HG02973 (cell line): ENCODE results near the gene KSR1.

Experiments
- ATAC-seq: cut with Tn5 transposase; IDR thresholded peaks from one replicate; pipeline ENCODE4 v1.9.1; 2021; ENCODE audit warnings: moderate library complexity; ENCODE audit not compliant: unreplicated experiment

Gene KSR1

DNA sequence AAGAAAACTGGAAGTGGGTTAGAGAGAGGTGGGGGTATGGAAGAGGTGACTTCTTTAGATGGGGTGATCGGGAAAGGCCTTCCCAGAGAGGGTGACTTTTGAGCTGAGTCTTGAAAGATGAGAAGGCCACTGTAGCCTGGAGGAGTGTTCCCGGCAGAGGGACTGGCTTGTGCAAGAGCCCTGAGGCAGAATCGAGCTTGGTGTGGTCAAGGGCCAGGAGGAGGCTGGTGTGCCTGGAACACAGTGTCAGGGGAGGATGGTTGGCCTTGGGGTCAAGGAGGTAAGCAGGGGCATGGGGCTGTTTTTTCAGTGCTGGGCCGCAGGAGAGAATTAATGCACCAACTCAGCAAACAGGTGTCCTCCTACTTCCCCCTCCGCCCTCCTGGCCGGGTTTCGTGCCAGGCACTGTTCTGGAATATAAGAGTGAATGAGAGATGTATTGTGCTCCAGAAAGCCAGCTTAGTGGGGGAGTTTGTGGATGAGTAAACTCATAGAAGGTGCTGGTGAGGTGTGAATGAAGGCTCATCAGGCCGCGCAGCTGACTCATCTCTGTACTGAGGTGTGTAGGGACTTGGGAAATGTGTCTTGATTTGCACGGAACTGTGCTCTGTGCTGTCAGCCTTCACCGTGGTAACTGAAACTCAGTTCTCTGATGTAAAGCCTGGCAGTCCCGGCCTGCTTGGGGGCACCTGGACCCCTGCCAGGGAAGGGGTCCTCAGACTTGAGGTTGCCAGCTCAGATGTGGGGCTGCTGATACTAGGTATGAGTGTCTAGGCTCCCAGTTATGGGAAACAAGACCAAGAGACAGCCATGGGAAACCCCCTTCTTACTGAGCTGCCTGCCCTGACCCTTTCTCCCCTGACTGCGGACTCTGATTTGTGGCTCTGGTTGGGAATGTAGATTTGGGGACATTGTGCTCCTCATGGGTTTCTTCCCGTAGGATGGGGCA lies 15.3 kb downstream of the KSR1 start:
- ATAC-seq = peak; percentile 50

DNA sequence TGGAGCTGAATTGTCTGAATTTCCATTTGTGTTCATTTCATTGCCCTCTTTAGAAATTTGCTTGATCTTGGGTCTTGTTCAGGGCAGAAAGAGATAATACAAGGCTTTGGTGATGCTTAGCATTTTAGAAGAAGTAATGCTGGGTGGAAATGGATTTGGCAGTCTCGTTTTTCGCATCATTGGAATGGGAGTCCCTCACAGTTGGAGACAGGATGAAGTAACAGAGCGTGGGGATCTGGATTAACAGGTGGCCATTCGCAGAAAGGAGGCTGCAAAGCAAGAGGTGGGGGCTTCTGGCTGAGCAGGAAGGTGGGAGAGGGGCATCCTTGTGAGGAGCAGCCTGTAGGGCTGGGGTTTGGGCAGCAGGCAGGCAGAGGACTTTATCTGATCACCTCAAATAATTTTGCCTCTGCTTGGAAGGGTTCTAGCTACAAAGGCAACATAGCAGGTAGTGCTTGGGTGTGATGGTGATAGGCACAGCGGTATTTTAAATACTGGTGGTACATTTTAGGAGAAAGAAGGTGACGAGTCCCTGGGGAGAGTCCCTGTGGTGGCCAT lies 17.0 kb downstream of the KSR1 start:
- ATAC-seq = no peak

DNA sequence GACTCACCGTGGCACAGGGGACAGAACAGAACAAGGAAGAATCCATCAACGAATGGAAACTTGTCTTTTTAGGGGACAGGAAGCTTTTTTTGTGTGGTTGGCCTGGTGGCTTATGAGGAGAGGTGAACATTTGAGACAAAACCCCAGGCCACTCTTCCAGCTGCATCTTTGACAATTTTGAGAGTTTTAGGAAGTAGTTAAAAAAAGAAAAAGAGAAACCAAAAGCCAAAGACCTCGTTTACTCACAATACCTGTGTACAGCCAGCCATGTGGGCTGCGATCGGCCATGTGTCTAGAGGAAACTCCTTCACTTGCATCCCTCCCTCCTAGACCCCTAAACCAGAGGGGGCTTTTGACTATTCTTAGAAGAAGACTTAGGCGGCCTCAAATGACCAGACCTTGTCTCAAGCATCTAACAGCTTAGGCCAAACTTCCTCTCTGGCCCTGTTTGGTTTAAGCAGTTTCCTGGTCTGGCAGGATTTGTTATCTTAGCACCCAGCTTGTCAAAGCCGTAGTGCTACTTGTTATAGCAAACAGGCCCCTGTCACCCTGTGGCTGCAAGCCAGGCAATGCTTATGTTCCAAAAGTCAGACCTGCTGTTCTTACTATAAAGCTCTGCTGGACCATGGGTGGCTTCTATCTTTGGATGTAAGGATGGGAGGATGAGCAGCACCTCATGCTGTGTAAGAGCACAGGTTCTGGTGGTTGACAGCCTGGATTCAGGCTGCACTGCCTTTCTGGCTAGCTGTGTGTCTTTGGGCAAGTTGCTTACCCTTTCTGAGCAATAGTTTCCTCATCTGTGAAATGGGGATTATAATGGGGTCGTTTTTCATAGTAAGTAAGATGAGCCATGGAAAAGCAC lies 17.7 kb downstream of the KSR1 start:
- peak; percentile 31 for ATAC-seq

DNA sequence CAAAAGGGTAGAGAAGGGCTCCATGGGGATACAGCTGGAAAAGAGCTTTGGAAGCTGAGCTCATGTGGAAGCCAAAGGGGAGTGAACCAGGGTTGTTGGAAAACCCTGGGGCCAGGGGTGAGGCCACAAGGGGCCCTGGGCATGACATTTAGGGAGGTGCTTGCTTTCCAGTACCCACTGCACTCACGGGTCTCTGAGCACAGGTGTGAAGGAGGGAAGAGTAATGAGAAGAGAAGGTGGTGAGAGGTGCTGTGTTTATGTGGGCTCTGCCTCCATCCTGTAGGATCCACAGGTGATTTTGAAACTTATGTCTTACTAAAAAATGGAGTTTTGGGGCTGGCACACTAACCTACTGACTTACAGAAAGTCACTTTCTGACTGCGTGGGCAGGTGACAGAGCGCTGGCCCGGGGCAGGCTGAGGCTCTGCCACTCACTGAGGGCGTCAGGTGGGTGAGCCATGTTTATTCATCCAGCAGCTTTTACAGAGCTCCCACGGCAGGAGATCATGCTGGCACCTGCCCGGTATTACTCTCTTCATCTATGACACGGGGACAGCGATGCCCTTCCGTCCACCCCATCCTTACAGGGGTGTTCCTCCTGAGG lies 18.9 kb downstream of the KSR1 start:
- ATAC-seq = no peak

DNA sequence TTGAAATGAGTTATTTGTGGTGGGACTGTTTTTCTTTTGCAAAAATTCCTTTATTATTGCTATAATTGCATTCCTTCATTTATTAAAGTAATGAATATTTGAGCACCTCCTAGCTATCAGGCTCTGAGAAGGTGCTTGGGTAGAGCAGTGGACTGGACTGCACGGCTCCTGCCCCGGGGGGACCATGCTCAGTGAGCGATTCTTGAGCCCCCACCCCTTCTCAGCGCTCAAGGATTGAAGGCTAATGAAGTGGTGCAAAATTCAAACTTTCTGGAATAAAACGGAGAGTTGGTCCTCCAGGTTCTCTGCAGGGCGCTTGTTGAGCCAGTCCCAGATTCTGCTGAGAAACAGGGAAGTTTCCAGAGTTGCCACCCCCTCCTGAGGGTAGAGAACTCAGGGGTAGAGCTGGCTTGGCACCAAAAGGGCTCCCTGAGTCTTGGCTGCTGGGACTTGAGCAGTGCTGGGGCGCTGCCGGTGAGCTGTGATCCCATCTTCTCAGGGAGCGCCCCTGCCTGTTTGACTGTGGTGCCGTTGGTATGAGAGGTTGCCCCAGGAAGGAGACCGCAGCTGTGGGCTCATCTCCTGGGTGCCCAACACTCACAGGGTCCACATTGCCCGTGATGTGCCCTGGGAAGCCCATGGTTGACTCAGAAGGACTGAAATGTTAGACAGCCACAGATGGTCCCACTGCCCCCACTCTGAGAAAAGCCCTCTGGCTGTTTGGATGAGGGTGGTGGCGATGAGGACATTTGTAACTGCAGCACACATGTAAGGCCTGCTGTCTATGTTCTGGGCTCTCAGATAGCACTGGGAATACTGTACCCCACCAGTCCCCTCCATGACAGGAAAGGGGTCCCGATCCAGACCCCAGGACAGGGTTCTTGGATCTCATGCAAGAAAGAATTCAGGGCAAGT lies 20.0 kb downstream of the KSR1 start:
- no peak for ATAC-seq

DNA sequence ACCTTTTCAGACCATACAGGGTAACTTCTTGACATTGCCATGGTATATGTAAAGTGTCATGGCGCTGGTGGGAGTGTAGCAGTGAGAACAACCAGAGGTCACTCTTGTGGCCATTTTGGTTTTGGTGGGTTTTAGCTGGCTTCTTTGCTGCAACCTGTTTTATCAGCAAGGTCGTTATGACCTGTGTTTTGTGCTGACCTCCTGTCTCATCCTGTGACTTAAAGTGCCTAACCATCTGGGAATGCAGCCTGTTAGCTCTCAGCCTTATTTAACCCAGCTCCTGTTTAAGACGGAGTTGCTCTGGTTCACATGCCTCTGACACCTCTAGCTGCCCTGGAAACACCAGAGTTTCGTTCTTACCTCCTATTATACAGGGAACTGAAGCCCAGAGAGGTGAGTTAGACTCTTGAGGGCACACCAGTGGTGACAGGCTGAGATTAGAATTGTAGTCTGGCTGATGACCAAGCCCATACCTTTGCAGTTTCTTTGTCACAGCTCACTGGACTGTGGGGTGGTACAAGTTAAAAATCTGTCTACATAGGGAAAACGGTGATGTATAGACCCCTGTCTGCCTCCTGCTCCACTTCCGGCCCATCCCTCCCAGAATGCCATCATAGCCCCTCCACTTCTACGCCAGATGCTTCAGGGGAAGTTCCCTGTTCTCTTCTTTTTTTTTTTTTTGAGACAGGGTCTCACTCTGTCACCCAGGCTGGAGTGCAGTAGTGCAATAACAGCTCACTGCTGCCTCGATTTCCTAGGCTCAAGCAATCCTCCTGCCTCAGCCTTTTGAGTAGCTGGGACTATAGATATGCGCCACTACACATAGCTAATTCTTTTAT lies 21.0 kb downstream of the KSR1 start:
- ATAC-seq = no peak

DNA sequence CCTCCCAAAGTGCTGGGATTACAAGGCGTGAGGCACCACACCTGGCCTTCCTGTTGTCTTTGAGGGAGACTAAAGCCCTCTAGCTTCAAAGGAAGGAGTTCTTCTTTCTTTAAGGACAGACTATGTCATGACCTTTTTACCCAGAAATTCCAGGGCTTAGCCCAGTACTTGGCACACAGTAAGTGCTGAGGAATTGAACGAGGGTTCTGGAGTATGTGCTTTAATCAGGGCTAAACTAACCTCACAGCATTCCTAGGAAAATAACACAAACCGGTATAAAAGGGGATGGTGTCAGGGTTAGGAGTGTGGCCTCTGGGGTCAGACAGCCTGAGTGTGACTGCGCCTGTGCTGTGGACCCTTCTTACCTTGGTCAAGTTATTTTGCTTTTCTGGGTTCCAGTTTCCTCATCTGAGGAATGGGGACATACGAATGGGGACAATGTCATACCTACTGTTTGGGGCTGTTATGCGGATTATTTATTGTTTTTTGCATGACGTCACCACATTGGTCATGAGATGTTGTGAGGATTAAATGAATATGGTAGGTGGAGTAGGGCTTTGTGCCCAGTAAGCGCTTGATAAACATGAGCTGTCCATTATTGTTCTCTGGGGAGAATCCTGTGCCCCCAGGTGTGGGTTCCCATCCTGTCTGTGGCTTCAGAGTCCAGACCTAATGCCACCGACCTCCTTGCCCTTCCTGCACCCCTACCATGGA lies 21.9 kb downstream of the KSR1 start:
- ATAC-seq = no peak

DNA sequence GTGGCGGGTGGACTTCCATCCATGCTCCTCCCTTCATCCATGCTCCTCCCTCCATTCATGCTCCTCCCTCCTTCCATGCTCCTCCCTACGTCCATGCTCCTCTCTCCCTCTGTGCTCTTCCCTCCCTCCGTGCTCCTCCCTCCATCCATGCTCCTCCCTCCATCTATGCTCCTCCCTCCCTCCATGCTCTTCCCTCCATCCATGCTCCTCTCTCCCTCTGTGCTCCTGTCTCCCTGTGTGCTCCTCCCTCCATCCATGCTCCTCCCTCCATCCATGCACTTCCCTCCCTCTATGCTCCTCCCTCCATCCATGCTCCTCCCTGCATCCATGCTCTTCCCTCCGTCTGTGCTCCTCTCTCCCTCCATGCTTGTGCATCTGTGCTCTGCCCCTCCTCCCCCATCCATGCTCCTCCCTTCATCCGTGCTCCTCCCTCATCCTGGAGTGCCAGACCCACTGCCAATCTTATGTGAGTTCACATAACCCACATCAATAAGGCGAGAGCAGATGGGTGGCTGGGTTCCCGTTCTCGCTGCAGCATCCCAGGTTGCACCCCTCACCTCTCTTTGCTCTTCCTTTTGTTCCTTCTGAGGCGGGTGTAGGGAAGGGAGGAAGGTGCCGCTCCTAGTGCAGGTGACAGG lies 22.8 kb downstream of the KSR1 start:
- no peak for ATAC-seq

DNA sequence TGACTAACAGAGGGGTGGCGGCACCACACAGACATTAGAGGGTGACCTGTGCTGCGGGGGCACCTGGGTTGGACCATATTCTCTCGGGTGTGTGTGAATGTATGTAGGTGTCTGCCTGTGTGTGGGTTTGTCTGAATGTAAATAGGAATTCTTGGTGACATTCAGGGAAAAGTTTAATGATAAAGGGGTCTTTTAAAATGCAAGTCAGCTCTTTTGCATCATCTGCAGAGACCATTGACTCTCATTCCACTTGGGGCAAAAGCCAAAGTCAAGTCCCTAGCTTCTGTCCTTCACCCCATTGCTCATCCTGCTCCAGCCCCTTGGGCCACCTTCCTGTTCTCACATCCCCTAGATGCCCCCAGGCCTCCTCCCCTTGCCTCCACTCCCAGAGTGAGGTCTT lies 23.6 kb downstream of the KSR1 start:
- no peak for ATAC-seq

DNA sequence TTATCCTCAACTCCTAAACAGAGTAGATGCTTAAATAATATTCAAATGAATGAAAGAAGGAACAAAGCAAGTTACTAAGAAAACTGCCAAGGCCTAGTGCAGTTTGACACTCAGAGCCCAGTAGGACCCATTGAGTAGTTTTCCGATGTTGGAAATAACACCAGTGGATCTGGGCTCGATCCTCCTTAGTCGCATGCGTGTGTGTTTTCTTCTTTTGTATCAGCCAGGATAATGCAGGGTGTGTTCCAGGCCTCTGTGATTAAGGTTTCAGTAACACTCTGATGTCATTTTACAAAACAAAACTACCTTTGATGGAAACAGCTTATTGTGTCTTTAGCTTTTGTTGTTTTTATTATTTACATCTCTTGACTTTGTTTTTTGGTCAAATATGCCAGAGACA lies 24.5 kb downstream of the KSR1 start:
- ATAC-seq = no peak

DNA sequence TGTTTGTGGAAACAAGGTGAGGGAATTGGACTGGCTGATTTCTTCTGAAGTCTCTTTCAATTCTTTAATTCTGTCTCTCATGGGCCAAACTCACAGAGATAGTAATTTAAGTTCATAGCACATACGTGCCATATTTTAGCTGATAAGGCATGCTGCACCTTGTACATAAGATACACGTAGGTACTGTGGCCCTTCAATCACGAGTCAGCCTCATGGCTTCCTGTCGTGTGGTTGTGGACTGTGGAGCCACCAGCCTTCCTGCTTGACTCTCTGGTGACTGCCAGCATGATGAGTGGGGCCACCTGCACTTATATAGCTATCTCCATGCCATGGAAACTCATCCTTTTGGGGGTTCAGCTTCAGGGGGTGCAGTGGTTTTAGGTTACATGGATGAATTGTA lies 25.1 kb downstream of the KSR1 start:
- ATAC-seq = no peak

DNA sequence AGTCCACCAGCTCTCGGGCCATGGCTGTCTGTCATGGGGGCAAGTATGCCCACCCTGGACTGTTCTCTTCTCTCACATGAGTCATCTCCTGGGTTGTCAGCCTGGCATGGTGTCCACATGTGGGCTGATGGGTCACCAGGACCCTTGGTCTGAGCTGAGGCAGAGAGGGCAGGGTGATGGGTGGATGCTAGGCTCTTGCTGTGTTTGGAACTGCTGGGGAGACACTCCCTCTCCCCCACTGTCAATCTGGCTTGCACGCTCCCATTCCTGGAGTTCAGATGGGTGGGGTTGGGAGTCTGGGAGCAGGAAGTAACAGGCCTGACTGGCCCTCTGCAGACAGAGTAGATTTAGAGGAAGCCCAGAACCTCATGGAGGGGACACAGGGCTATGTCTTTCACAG lies 28.9 kb downstream of the KSR1 start:
- no peak for ATAC-seq

DNA sequence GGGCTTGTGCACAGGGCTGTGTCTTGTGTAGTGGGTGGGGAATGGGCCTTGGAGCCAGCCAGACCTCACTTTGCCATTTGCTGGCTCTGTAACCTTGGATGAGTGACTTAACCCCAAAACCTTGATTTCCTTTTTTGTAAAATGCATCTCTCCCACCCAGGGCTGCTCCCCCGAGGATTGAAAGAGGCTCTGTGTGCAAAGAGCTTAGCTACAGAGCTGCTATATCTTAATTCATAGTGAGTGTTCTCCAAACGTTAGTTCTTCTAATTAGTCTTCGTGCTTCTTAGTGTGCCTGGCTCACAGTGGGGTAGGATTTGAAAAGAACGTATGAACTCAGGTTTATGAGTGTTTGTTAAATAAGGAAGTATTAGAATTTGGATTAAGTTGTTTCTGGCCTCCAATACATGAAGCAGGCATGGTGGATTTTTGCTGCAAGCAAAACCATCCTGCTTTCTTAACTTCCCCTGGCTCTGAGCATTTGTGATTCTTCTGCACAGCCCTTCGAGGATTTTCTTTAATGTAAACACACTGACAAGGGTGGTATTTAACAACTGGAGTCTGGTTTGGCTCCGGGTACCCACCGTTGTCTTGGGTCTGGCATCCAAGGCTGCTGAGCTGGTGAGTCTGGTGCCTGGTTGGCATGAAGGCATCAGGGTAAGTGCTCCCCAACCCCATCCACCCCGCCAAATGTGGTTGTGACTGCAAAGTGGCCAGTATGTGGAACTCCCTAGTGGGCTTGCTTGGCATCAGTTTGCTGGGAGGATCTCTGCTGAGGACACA lies 29.7 kb downstream of the KSR1 start:
- no peak for ATAC-seq

DNA sequence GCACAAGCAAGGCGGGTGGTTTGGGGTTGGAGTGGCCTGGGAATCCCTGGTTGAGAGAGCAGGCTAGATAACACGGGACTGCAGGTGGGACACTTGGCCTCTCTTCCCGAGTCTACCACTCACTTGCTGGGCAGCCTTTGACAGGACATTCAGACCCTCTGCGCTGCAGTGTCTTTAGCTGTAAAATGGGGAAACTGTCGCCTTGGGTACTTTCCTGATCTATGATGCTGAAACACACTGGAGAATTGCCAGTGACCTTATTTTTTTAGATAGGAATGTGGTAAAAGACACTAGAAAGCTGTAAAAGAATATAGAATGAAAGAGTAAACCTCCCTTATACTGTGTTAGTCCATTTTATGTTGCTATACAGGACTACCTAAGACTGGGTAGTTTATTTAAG lies 30.5 kb downstream of the KSR1 start:
- no peak for ATAC-seq

DNA sequence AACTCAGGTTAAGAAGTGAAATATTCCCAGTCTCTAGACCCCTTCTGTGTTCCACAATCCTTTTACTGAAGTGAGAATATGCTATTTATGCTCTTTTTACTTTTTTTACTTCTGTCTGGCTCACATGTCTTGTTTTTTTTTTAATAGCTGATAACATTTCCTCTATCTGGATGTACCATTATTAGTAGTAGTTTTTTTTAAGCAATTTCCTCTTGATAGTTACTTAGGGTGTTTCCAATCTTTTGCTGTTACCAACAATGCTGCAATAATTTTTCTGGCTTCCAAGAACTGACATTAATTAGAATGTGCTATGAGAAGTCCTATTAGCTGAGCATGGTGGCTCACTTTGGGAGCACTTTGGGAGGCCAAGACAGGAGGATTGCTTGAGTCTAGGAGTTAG lies 32.0 kb downstream of the KSR1 start:
- no peak for ATAC-seq

DNA sequence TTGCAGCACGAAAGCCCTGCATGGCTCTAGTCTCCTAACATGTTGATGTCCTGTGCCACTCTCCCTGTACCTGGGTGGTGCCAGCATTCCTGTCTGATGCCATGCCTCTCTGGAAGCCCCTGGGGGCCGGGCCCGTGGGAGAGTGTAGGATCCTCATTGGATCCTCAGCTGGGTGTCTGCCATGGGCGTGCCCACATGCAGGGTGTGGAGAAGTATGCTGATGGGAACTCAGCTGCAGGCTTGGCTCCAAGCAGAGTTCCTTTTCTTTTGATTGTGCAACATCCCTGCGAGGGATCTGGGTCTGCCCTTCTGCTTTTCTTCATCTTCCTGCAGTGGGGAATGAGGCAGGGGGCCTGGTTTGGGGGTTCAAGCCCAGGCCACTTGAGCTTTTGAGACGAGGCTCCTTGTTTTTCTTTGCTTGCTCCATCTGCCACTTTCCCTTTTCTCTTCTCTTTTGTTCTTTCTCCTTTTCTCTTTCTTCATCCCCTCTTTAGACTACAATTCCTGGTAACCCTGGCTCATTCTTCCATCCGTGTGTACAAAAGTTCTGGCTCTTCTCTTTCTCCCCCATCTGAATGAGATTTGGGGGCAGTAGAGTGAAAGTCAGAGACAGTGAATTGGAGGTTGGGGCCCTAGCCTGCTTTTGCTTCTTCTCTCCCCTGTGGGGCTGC lies 32.9 kb downstream of the KSR1 start:
- ATAC-seq = no peak

DNA sequence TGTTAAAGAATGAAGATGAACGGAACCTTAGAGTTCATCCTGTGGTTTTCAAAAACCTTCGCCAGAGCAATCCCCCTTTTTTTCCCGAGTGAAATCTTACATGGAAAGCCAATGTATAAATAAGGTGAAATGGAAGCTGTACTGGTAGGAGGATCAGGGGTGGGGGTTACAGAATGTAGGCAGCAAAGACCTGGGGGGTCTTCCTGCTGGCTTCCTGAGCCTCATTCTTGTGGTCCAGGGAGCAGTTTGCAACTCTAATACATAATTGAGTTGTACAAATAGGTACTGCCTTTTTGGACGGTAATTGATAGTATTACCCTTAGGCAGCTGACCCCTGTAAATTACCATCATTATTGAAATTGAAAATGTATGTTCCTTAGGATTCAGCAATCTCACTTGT lies 34.1 kb downstream of the KSR1 start:
- ATAC-seq = no peak
